OCI-M2 (cell line): ENCODE measurements around the gene BUB3.
"Not testable (repeated sequence)": the region's sequence is repeated elsewhere in the genome, so short reads cannot be mapped to it uniquely, and the experiment has no call there.

Source experiments
- DNase-seq: peaks from one replicate; lab custom pipeline; 2025; ENCODE audit not compliant: unreplicated experiment; lab: John Stamatoyannopoulos, UW

Gene BUB3

GRCh38 chr10:123153486-123154091, 613 bp upstream of the BUB3 start:
- no peak for DNase-seq

- DNase-seq = no peak
Observed at GRCh38 chr10:123154711-123155505, 706 bp downstream of the BUB3 start.

GRCh38 chr10:123156078-123156477, 1.9 kb downstream of the BUB3 start:
- DNase-seq = no peak

- DNase-seq = no peak
Observed at GRCh38 chr10:123157210-123157609, 3.0 kb downstream of the BUB3 start.

- no peak for DNase-seq
Observed at GRCh38 chr10:123158682-123159081, 4.5 kb downstream of the BUB3 start.

GRCh38 chr10:123160311-123160980, 6.2 kb downstream of the BUB3 start:
- DNase-seq = no peak

GRCh38 chr10:123164319-123164718, 10.1 kb downstream of the BUB3 start:
- no peak for DNase-seq

- no peak for DNase-seq
Observed at GRCh38 chr10:123165445-123166072, 11.4 kb downstream of the BUB3 start.

- DNase-seq = no peak
Observed at GRCh38 chr10:123166618-123167017, 12.4 kb downstream of the BUB3 start.

- DNase-seq = no peak
Observed at GRCh38 chr10:123170961-123171360, 16.8 kb downstream of the BUB3 start.

GRCh38 chr10:123171616-123172015, 17.4 kb downstream of the BUB3 start:
- DNase-seq = not testable (repeated sequence)

GRCh38 chr10:123175389-123176387, 21.5 kb downstream of the BUB3 start:
- DNase-seq = no peak

GRCh38 chr10:123178390-123178789, 24.2 kb downstream of the BUB3 start:
- not testable (repeated sequence) for DNase-seq

- DNase-seq = no peak
Observed at GRCh38 chr10:123180101-123181090, 26.2 kb downstream of the BUB3 start.

GRCh38 chr10:123183724-123184123, 29.5 kb downstream of the BUB3 start:
- no peak for DNase-seq

GRCh38 chr10:123187781-123188180, 33.6 kb downstream of the BUB3 start:
- DNase-seq = no peak

- DNase-seq = no peak
Observed at GRCh38 chr10:123191886-123192285, 37.7 kb downstream of the BUB3 start.

GRCh38 chr10:123194056-123194455, 39.9 kb downstream of the BUB3 start:
- DNase-seq = no peak

- DNase-seq = no peak
Observed at GRCh38 chr10:123200531-123200930, 46.3 kb downstream of the BUB3 start.
